CD4-positive, alpha-beta memory T cell (primary cell): ENCODE measurements around the gene SSBP3. TPM values are rescaled to one million over a fixed set of nuclear protein-coding genes. Genes with fewer than 3 reads are reported as not detected.

Experiments used
- CTCF ChIA-PET: fragments of 350-600 bp; sonication (Branson Sonifier 250); formaldehyde crosslinking; loops from one replicate; lab custom pipeline; 2021; ENCODE audit warnings: inconsistent platforms; ENCODE audit not compliant: partially characterized antibody; lab: Charles Lee
- POLR2A ChIA-PET: fragments of 350-600 bp; sonication (Branson Sonifier 250); formaldehyde crosslinking; loops from one replicate; lab custom pipeline; 2021; ENCODE audit not compliant: partially characterized antibody; lab: Charles Lee
- DNase-seq, 5 donors: peaks; one replicate each; pipeline versions ENCODE4 v3.0.0 to v3.0.0-alpha.2; 2020 to 2022; ENCODE audit warnings: mixed read lengths in 1 of 5
- H3K27ac ChIP-seq: one replicate; pipeline ENCODE4 v1.7.0; 2013; ENCODE audit warnings: low read depth, low read length
- H3K27me3 ChIP-seq: 2 replicates; pipeline ENCODE4 v1.7.0; 2013; ENCODE audit warnings: mild to moderate bottlenecking, low read length, moderate library complexity; ENCODE audit not compliant: insufficient read depth
- H3K36me3 ChIP-seq: 2 replicates; pipeline ENCODE4 v1.7.0; 2013; ENCODE audit warnings: mild to moderate bottlenecking, low read length, moderate library complexity; ENCODE audit not compliant: insufficient read depth
- H3K4me1 ChIP-seq: 2 replicates; pipeline ENCODE4 v1.7.0; 2013; ENCODE audit warnings: mild to moderate bottlenecking, low read length, moderate library complexity; ENCODE audit not compliant: insufficient read depth
- H3K4me3 ChIP-seq, 2 donors: one replicate each; pipeline ENCODE4 v1.7.0; 2013; ENCODE audit warnings: low read length in 2 of 2, mild to moderate bottlenecking in 1 of 2
- H3K9me3 ChIP-seq, 2 donors: one replicate each; pipeline ENCODE4 v1.7.0; 2013; ENCODE audit warnings: low read length in 2 of 2, control low read depth in 1 of 2; ENCODE audit not compliant: control insufficient read depth in 1 of 2
- H3K27ac Mint-ChIP-seq, 7 donors: one replicate each; pipeline ENCODE4 v1.8.0; 2020 to 2021; ENCODE audit warnings: mixed read lengths in 7 of 7, mild to moderate bottlenecking in 6 of 7, inconsistent platforms in 3 of 7, moderate library complexity in 3 of 7
- H3K27me3 Mint-ChIP-seq, 2 donors: one replicate each; pipeline ENCODE4 v1.8.0; 2020 to 2021; ENCODE audit warnings: mixed read lengths in 2 of 2
- H3K36me3 Mint-ChIP-seq, 2 donors: one replicate each; pipeline ENCODE4 v1.8.0; 2020 to 2021; ENCODE audit warnings: mixed read lengths in 2 of 2, inconsistent platforms in 1 of 2, mild to moderate bottlenecking in 1 of 2
- H3K4me1 Mint-ChIP-seq, 4 donors: one replicate each; pipeline ENCODE4 v1.8.0; 2020 to 2021; ENCODE audit warnings: mixed read lengths in 4 of 4, mild to moderate bottlenecking in 1 of 4
- H3K4me3 Mint-ChIP-seq, 8 donors: one replicate each; pipeline ENCODE4 v1.8.0; 2020 to 2021; ENCODE audit warnings: mixed read lengths in 8 of 8, mild to moderate bottlenecking in 7 of 8, moderate library complexity in 6 of 8, inconsistent platforms in 3 of 8
- H3K9me3 Mint-ChIP-seq, 8 donors: one replicate each; pipeline ENCODE4 v1.8.0; 2020 to 2021; ENCODE audit warnings: mixed read lengths in 8 of 8, mild to moderate bottlenecking in 5 of 8, inconsistent platforms in 3 of 8, moderate library complexity in 1 of 8
- intact Hi-C: fragments of 100-400 bp; cut with micrococcal nuclease; formaldehyde crosslinking; loops from one replicate; pipeline ENCODE4 v1.15.1; 2023
- polyA plus RNA-seq, 2 donors: library from polyadenylated mRNA; unstranded; fragments of 300-500 nt; fragmentation: Illumina TruSeq; gene quantifications; one replicate each; pipeline ENCODE4 v1.2.3, GENCODE V29; 2021
- total RNA-seq, 2 experiments: library from RNA; stranded (reverse); gene quantifications; one replicate each; pipeline ENCODE4 v1.2.3, GENCODE V29; 2021

SSBP3 gene
- total and polyA plus RNA-seq, 4 experiments from 2014 or later, result 10.9 to 87.6 (median 45.1) TPM

DNA sequence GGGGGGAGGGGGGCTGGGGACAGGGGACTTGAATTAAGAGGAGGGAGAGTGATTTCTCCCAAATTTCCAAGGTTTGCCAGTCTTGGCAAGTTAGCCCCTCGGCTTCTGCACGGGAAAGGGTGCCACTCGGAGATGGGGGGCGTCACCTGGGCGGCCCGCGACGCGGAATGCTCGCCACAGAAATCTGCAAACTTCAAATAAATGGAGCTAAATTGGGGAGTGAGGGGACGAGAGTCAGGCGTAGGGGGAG, 885 bp upstream of the SSBP3 start:
- H3K4me3 Mint-ChIP-seq, result peak overlapping the region; percentile 95 to 99 (median 97)

GRCh38 chr1:54405898-54406293, 298 bp downstream of the SSBP3 start:
- H3K27ac Mint-ChIP-seq, result no peak overlapping the region
- H3K9me3 Mint-ChIP-seq, result peaks cover 0 to 1% (median 0%) of the 10 kb centered on the region in 8 donors
- intact Hi-C loops, result loop anchor here (2.0 to 5.0 kb wide), 6 partner anchors 49 to 567 kb away; partner anchors contain the start of genes NDC1 and TTC22
- DNase-seq, result no peak
- ChIA-PET POLR2A (interaction anchor here (0.6 to 7.2 kb wide), 17 partner anchors 9 to 568 kb away, joined by 3 to 254 read pairs (median 4); partner anchors contain the start of genes CYB5RL, MRPL37, NDC1 and TCEANC2), CTCF (interaction anchor here (0.6 to 2.3 kb wide), 5 partner anchors 54 to 336 kb away, joined by 3 to 44 read pairs (median 6); no protein-coding TSS in a partner anchor)
- Histone ChIP-seq H3K4me3 (no peak overlapping the region), H3K36me3 (peaks cover 10% of the 10 kb centered on the region), H3K27ac (no peak overlapping the region), H3K9me3 (no peaks in the 10 kb centered on the region), H3K27me3 (no peaks in the 10 kb centered on the region), H3K4me1 (peaks cover 73% of the 10 kb centered on the region)
- H3K4me1 Mint-ChIP-seq, result peaks cover 57 to 82% (median 69%) of the 10 kb centered on the region in 4 donors
- peaks cover 25 to 36% of the 10 kb centered on the region in 2 donors for H3K36me3 Mint-ChIP-seq
- H3K27me3 Mint-ChIP-seq, result peaks cover 0 to 1% of the 10 kb centered on the region in 2 donors
- peak overlapping the region in 3 of 8 donors; percentile 62 to 79 (median 76) for H3K4me3 Mint-ChIP-seq

More for the DNA sequence above, 885 bp upstream of the SSBP3 start:
- Mint-ChIP-seq H3K4me1 (peaks cover 47 to 72% (median 57%) of the 10 kb centered on the region in 4 donors), H3K36me3 (peaks cover 13 to 24% of the 10 kb centered on the region in 2 donors), H3K27ac (peak overlapping the region; percentile 88 to 99 (median 97)), H3K27me3 (peaks cover 0 to 1% of the 10 kb centered on the region in 2 donors), H3K9me3 (peaks cover 0 to 1% (median 0%) of the 10 kb centered on the region in 8 donors)
- Histone ChIP-seq H3K27me3 (no peaks in the 10 kb centered on the region), H3K4me1 (peaks cover 62% of the 10 kb centered on the region), H3K4me3 (peak overlapping the region; percentile 45 to 91), H3K36me3 (no peaks in the 10 kb centered on the region), H3K9me3 (no peaks in the 10 kb centered on the region), H3K27ac (peak overlapping the region; percentile 87)
- intact Hi-C loops, result loop anchor here (1.0 to 5.0 kb wide), 10 partner anchors 50 to 568 kb away; partner anchors contain the start of genes CYB5RL, MRPL37, NDC1 and TCEANC2
- no peak for DNase-seq
- ChIA-PET POLR2A (interaction anchor here (0.6 to 7.2 kb wide), 23 partner anchors 11 to 461 kb away, joined by 3 to 254 read pairs (median 6); partner anchors contain the start of genes CYB5RL, IFT25, LRRC42 and MRPL37), CTCF (interaction anchor here (0.8 to 2.3 kb wide), 14 partner anchors 11 to 462 kb away, joined by 3 to 44 read pairs (median 5); partner anchors contain the start of genes IFT25 and TTC22)

- peaks cover 32 to 43% of the 10 kb centered on the region in 2 donors for H3K36me3 Mint-ChIP-seq
- Histone ChIP-seq H3K27ac (peak overlapping the region; percentile 21), H3K4me3 (peak overlapping the region; percentile 31 to 51), H3K27me3 (no peaks in the 10 kb centered on the region), H3K36me3 (peaks cover 17% of the 10 kb centered on the region), H3K4me1 (peaks cover 75% of the 10 kb centered on the region), H3K9me3 (no peaks in the 10 kb centered on the region)
- H3K9me3 Mint-ChIP-seq, result peaks cover 0 to 1% (median 0%) of the 10 kb centered on the region in 8 donors
- H3K4me1 Mint-ChIP-seq, result peaks cover 64 to 83% (median 71%) of the 10 kb centered on the region in 4 donors
- H3K27ac Mint-ChIP-seq, result peak overlapping the region in 6 of 7 donors; percentile 62 to 87 (median 76)
- peak overlapping the region; percentile 81 to 88 (median 86) for H3K4me3 Mint-ChIP-seq
- peaks cover 0 to 1% of the 10 kb centered on the region in 2 donors for H3K27me3 Mint-ChIP-seq
- DNase-seq, result peak in 1 of 5 donors; percentile 14
- POLR2A ChIA-PET, result interaction anchor here (0.6 to 7.2 kb wide), 7 partner anchors 9 to 205 kb away, joined by 3 to 254 read pairs (median 4); partner anchors contain the start of genes CYB5RL and MRPL37
- intact Hi-C loops, result loop anchor here (5.0 kb wide), 4 partner anchors 48 to 397 kb away; partner anchors contain the start of gene TTC22
- CTCF ChIA-PET, result interaction anchor here (4.9 kb wide), 1 partner anchor 83 kb away, joined by 36 read pairs; no protein-coding TSS in a partner anchor
Measured at GRCh38 chr1:54404939-54405897, 976 bp downstream of the SSBP3 start.

DNA sequence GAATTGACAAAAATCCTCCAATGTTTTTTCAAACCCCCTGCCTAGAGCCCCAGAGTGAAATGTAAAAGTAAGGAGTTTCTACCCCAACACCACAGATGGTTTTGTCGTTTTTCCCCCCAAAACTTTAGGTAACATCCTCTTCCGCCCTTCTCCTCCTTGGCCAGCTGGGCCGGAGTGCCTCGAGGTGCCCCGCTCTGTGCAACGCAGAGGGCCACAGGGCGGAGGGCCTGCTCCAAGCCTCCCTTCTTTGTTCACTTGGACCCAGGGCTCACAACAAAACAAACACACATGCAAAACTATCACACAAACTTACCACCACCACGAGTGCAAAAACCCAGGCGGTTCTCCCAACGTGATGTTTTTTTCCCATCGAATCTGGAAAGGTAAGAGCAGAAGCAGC, 1.9 kb downstream of the SSBP3 start:
- POLR2A ChIA-PET, result interaction anchor here (1.4 to 7.2 kb wide), 3 partner anchors 76 to 204 kb away, joined by 4 to 254 read pairs (median 7); partner anchors contain the start of genes CYB5RL and MRPL37
- intact Hi-C loops, result no loop called here
- H3K9me3 Mint-ChIP-seq, result peaks cover 0 to 1% (median 0%) of the 10 kb centered on the region in 8 donors
- H3K27ac Mint-ChIP-seq, result peak overlapping the region; percentile 77 to 88 (median 82)
- no peaks in the 10 kb centered on the region for H3K9me3 ChIP-seq
- H3K4me3 Mint-ChIP-seq, result peak overlapping the region; percentile 81 to 88 (median 86)
- H3K36me3 Mint-ChIP-seq, result peaks cover 40 to 51% of the 10 kb centered on the region in 2 donors
- peaks cover 0 to 1% of the 10 kb centered on the region in 2 donors for H3K27me3 Mint-ChIP-seq
- no peak overlapping the region for H3K27ac ChIP-seq
- CTCF ChIA-PET, result interaction anchor here (1.6 to 4.9 kb wide), 2 partner anchors 84 to 95 kb away, joined by 5 to 36 read pairs; no protein-coding TSS in a partner anchor
- H3K4me1 ChIP-seq, result peaks cover 66% of the 10 kb centered on the region
- peak overlapping the region in 1 of 2 donors; percentile 19 for H3K4me3 ChIP-seq
- no peaks in the 10 kb centered on the region for H3K27me3 ChIP-seq
- DNase-seq, result no peak
- H3K36me3 ChIP-seq, result peaks cover 24% of the 10 kb centered on the region
- H3K4me1 Mint-ChIP-seq, result peaks cover 62 to 83% (median 70%) of the 10 kb centered on the region in 4 donors

GRCh38 chr1:54403808-54404261, 2.4 kb downstream of the SSBP3 start:
- CTCF ChIA-PET, result interaction anchor here (1.6 to 4.9 kb wide), 2 partner anchors 84 to 95 kb away, joined by 5 to 36 read pairs; no protein-coding TSS in a partner anchor
- H3K4me1 Mint-ChIP-seq, result peaks cover 58 to 82% (median 68%) of the 10 kb centered on the region in 4 donors
- Histone ChIP-seq H3K4me3 (peak overlapping the region in 1 of 2 donors; percentile 19), H3K4me1 (peaks cover 64% of the 10 kb centered on the region), H3K27me3 (no peaks in the 10 kb centered on the region), H3K27ac (no peak overlapping the region), H3K36me3 (peaks cover 28% of the 10 kb centered on the region), H3K9me3 (no peaks in the 10 kb centered on the region)
- POLR2A ChIA-PET, result interaction anchor here (1.4 to 7.2 kb wide), 3 partner anchors 77 to 204 kb away, joined by 4 to 254 read pairs (median 7); partner anchors contain the start of genes CYB5RL and MRPL37
- H3K36me3 Mint-ChIP-seq, result peaks cover 44 to 55% of the 10 kb centered on the region in 2 donors
- H3K27ac Mint-ChIP-seq, result peak overlapping the region; percentile 77 to 88 (median 82)
- no peak for DNase-seq
- peaks cover 0 to 1% (median 0%) of the 10 kb centered on the region in 8 donors for H3K9me3 Mint-ChIP-seq
- intact Hi-C loops, result no loop called here
- H3K4me3 Mint-ChIP-seq, result peak overlapping the region; percentile 81 to 88 (median 86)
- H3K27me3 Mint-ChIP-seq, result peaks cover 0 to 1% of the 10 kb centered on the region in 2 donors

DNA sequence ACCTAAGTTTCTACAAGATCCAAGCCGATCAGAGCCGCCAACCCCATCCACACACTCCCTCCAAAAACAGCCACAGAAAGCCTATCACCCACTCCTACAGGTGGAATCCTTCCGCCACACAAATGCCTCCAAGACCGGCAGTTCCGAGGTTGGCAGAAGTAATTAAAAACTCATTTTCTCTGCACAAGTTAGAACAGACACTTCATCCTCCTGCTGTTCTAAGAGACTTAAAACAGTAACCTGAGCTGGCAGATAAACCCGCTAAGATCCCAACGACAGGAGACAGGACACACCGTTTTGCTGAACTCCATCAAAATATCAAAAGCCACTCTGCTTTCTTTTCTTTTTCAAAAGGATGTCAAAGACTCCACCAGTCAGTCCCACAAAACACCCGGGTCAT, 2.8 kb downstream of the SSBP3 start:
- H3K27me3 ChIP-seq, result no peaks in the 10 kb centered on the region
- DNase-seq, result no peak
- peaks cover 32% of the 10 kb centered on the region for H3K36me3 ChIP-seq
- Mint-ChIP-seq H3K27me3 (peaks cover 0 to 1% of the 10 kb centered on the region in 2 donors), H3K27ac (peak overlapping the region; percentile 59 to 88 (median 82)), H3K4me1 (peaks cover 56 to 82% (median 67%) of the 10 kb centered on the region in 4 donors), H3K4me3 (peak overlapping the region; percentile 81 to 88 (median 86)), H3K36me3 (peaks cover 49 to 60% of the 10 kb centered on the region in 2 donors), H3K9me3 (peaks cover 0 to 1% (median 0%) of the 10 kb centered on the region in 8 donors)
- H3K9me3 ChIP-seq, result no peaks in the 10 kb centered on the region
- H3K4me3 ChIP-seq, result no peak overlapping the region
- intact Hi-C loops, result no loop called here
- ChIA-PET CTCF (interaction anchor here (1.6 to 4.9 kb wide), 2 partner anchors 85 to 96 kb away, joined by 5 to 36 read pairs; no protein-coding TSS in a partner anchor), POLR2A (interaction anchor here (2.2 to 7.2 kb wide), 2 partner anchors 85 to 203 kb away, joined by 7 to 254 read pairs; partner anchors contain the start of genes CYB5RL and MRPL37)
- H3K27ac ChIP-seq, result no peak overlapping the region
- H3K4me1 ChIP-seq, result peaks cover 63% of the 10 kb centered on the region
